ENCODE data around the gene DRD3. TPM values are rescaled to one million over a fixed set of nuclear protein-coding genes. Genes with fewer than 3 reads are reported as not detected.

DRD3 gene
- total RNA-seq, 1 donor from 2014 or later = not detected

DNA sequence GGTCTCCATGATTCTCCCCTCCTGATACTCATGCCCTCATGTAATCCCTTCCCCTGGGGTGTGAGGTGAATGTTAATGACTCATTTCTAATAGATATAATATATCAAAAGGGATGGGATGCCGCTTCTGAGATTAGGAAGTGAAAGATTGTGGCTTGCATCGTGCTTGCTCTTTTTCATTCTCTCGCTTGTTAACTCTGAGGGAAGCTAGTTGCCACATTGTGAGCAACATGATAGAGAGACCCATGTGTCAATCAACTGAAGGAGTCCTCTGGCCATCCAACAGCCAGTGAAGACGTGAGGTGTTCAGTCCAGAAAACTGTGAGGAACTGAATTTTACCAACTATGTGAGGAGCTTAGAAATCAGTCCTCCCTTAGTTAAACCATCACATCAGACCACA lies 28.9 kb upstream of the DRD3 start:
- Mint-ChIP-seq H3K27ac (no peak overlapping the region), H3K4me1 (peaks cover 5% of the 10 kb centered on the region), H3K36me3 (no peaks in the 10 kb centered on the region), H3K4me3 (no peak overlapping the region), H3K27me3 (ENCODE audit: insufficient read depth, low read depth) (peaks cover 2% of the 10 kb centered on the region), H3K9me3 (no peaks in the 10 kb centered on the region)
- DNase-seq (ENCODE audit: low spot score) = no peak
- Histone ChIP-seq H2AFZ (replicated peaks) (no peak overlapping the region), H3K9me3 (ENCODE audit: low read depth) (no peaks in the 10 kb centered on the region), H3K36me3 (no peaks in the 10 kb centered on the region), H3K9ac (no peak overlapping the region), H3K4me2 (no peak overlapping the region), H3K4me3 (no peak overlapping the region), H3K4me1 (no peaks in the 10 kb centered on the region), H3K79me2 (ENCODE audit: low read depth) (no peaks in the 10 kb centered on the region), H3F3A (ENCODE audit: low read depth) (no peaks in the 10 kb centered on the region), H3K27ac (no peak overlapping the region), H3K27me3 (no peaks in the 10 kb centered on the region), H4K20me1 (ENCODE audit: low read depth) (no peaks in the 10 kb centered on the region)
- TF ChIP-seq, protein P1, sequence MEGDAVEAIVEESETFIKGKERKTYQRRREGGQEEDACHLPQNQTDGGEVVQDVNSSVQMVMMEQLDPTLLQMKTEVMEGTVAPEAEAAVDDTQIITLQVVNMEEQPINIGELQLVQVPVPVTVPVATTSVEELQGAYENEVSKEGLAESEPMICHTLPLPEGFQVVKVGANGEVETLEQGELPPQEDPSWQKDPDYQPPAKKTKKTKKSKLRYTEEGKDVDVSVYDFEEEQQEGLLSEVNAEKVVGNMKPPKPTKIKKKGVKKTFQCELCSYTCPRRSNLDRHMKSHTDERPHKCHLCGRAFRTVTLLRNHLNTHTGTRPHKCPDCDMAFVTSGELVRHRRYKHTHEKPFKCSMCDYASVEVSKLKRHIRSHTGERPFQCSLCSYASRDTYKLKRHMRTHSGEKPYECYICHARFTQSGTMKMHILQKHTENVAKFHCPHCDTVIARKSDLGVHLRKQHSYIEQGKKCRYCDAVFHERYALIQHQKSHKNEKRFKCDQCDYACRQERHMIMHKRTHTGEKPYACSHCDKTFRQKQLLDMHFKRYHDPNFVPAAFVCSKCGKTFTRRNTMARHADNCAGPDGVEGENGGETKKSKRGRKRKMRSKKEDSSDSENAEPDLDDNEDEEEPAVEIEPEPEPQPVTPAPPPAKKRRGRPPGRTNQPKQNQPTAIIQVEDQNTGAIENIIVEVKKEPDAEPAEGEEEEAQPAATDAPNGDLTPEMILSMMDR (IDR thresholded peaks at IDR 0.05) = no peak
- TF ChIP-seq EZH2phosphoT487 (IDR thresholded peaks at IDR 0.05) (no peak), EZH2 (IDR thresholded peaks at IDR 0.05) (no peak)

DNA sequence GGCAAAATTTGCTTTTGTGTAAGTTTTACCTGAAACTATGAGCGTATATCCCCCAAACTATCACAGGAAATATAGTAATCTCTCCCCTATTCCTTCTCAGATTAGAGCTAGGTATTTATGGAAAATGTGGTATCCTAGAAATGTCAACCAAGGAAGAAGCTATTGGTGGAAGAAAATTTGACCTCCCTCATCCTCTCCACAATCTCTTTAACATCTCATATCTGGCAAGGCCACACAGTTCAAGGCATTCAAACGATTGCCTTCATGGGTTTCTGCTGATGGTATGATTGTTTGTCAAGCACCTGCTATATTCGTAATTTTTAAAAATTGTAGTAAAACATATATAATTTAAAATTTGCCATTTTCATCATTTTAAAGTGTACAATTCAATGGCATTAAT lies 27.5 kb upstream of the DRD3 start:
- Histone ChIP-seq H3K9me3 (ENCODE audit: low read depth) (no peaks in the 10 kb centered on the region), H3K4me3 (no peak overlapping the region), H3K27ac (no peak overlapping the region), H3K36me3 (no peaks in the 10 kb centered on the region), H3K27me3 (no peaks in the 10 kb centered on the region), H2AFZ (replicated peaks) (no peak overlapping the region), H3K4me1 (no peaks in the 10 kb centered on the region), H3K9ac (no peak overlapping the region), H3F3A (ENCODE audit: low read depth) (no peaks in the 10 kb centered on the region), H3K79me2 (ENCODE audit: low read depth) (no peaks in the 10 kb centered on the region), H3K4me2 (no peak overlapping the region), H4K20me1 (ENCODE audit: low read depth) (no peaks in the 10 kb centered on the region)
- no peaks in the 10 kb centered on the region for H3K4me1 Mint-ChIP-seq
- no peak overlapping the region for H3K27ac Mint-ChIP-seq
- no peak for DNase-seq (ENCODE audit: low spot score)
- H3K27me3 Mint-ChIP-seq (ENCODE audit: insufficient read depth, low read depth) = peaks cover 2% of the 10 kb centered on the region
- H3K36me3 Mint-ChIP-seq = no peaks in the 10 kb centered on the region
- no peak overlapping the region for H3K4me3 Mint-ChIP-seq
- no peaks in the 10 kb centered on the region for H3K9me3 Mint-ChIP-seq
- TF ChIP-seq, protein P1 (IDR thresholded peaks at IDR 0.05) = no peak
- TF ChIP-seq EZH2 (IDR thresholded peaks at IDR 0.05) (no peak), EZH2phosphoT487 (IDR thresholded peaks at IDR 0.05) (no peak)

DNA sequence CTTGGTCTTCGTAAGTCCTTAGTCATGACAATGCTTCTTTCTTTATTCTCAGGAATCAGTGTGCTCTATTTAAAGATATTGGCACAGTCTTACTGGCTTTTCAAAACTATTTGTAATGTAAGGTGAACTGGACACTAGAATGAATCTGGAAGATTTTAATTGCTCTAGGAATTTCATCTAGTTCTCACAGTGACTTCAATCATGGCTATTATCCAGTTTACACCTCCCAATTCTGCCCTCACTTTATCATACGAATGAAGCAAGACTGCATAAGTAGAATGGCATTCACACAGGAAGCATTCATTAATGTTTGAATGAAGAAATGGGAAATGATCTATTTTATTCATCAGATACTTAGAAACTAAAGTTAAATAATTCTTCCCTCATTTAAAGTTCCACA lies 26.7 kb upstream of the DRD3 start:
- no peak overlapping the region for H3K27ac Mint-ChIP-seq
- Histone ChIP-seq H3F3A (ENCODE audit: low read depth) (no peaks in the 10 kb centered on the region), H3K9ac (no peak overlapping the region), H2AFZ (replicated peaks) (no peak overlapping the region), H3K27ac (no peak overlapping the region), H3K79me2 (ENCODE audit: low read depth) (no peaks in the 10 kb centered on the region), H3K36me3 (no peaks in the 10 kb centered on the region), H3K27me3 (no peaks in the 10 kb centered on the region), H3K9me3 (ENCODE audit: low read depth) (no peaks in the 10 kb centered on the region), H4K20me1 (ENCODE audit: low read depth) (no peaks in the 10 kb centered on the region), H3K4me2 (no peak overlapping the region), H3K4me1 (no peaks in the 10 kb centered on the region), H3K4me3 (no peak overlapping the region)
- H3K4me1 Mint-ChIP-seq = no peaks in the 10 kb centered on the region
- H3K27me3 Mint-ChIP-seq (ENCODE audit: insufficient read depth, low read depth) = peaks cover under 1% of the 10 kb centered on the region
- H3K4me3 Mint-ChIP-seq = no peak overlapping the region
- DNase-seq (ENCODE audit: low spot score) = no peak
- no peaks in the 10 kb centered on the region for H3K36me3 Mint-ChIP-seq
- TF ChIP-seq EZH2 (IDR thresholded peaks at IDR 0.05) (no peak), EZH2phosphoT487 (IDR thresholded peaks at IDR 0.05) (no peak)
- TF ChIP-seq, protein P1 (IDR thresholded peaks at IDR 0.05) = no peak
- no peaks in the 10 kb centered on the region for H3K9me3 Mint-ChIP-seq

Data from neural progenitor cell (in vitro differentiated cells).